ENCODE results near the gene SYDE1.

GRCh38 chr19:15115762-15116615, 8.8 kb downstream of the SYDE1 start:
- TF ChIP-seq CTCF (IDR thresholded peaks at IDR 0.05) (no peak), POLR2A (IDR thresholded peaks at IDR 0.05; ENCODE audit: low read depth) (no peak), EP300 (IDR thresholded peaks at IDR 0.05) (no peak), POLR2AphosphoS5 (IDR thresholded peaks at IDR 0.05) (peak in 1 of 2 donors; percentile 15)

Measured in esophagus muscularis mucosa (tissue), 4 donors.